GM19193 (cell line): Measurements from ENCODE around the gene NOTCH2.

Experiments
- POLR2A ChIP-seq: IDR thresholded peaks from 4 replicates; pipeline ENCODE4 v1.6.1; 2011; ENCODE audit not compliant: insufficient read depth, insufficient read length; ENCODE audit errors: extremely low read depth

The NOTCH2 gene

GRCh38 chr1:119941392-119941791 lies 128.1 kb downstream of the NOTCH2 start:
- no peak for TF ChIP-seq POLR2A

- TF ChIP-seq POLR2A, result no peak
Measured at GRCh38 chr1:119940697-119941096, 128.8 kb downstream of the NOTCH2 start.

GRCh38 chr1:119937198-119937597 lies 132.3 kb downstream of the NOTCH2 start:
- TF ChIP-seq POLR2A, result no peak

- no peak for TF ChIP-seq POLR2A
Measured at GRCh38 chr1:119935915-119936314, 133.5 kb downstream of the NOTCH2 start.

- TF ChIP-seq POLR2A, result no peak
Measured at GRCh38 chr1:119935373-119935772, 134.1 kb downstream of the NOTCH2 start.

- TF ChIP-seq POLR2A, result no peak
Measured at GRCh38 chr1:119933397-119933796, 136.1 kb downstream of the NOTCH2 start.

- no peak for TF ChIP-seq POLR2A
Measured at GRCh38 chr1:119929643-119930315, 139.7 kb downstream of the NOTCH2 start.

- TF ChIP-seq POLR2A, result no peak
Measured at GRCh38 chr1:119926553-119926952, 142.9 kb downstream of the NOTCH2 start.

GRCh38 chr1:119924948-119925898 lies 144.2 kb downstream of the NOTCH2 start:
- no peak for TF ChIP-seq POLR2A

GRCh38 chr1:119920104-119920968 lies 149.1 kb downstream of the NOTCH2 start:
- no peak for TF ChIP-seq POLR2A

- no peak for TF ChIP-seq POLR2A
Measured at GRCh38 chr1:119919241-119919640, 150.2 kb downstream of the NOTCH2 start.

- no peak for TF ChIP-seq POLR2A
Measured at GRCh38 chr1:119918301-119918700, 151.2 kb downstream of the NOTCH2 start.

GRCh38 chr1:119917304-119918055 lies 152.0 kb downstream of the NOTCH2 start:
- no peak for TF ChIP-seq POLR2A

- no peak for TF ChIP-seq POLR2A
Measured at GRCh38 chr1:119915517-119915916, 153.9 kb downstream of the NOTCH2 start.

GRCh38 chr1:119914071-119914470 lies 155.4 kb downstream of the NOTCH2 start:
- no peak for TF ChIP-seq POLR2A

GRCh38 chr1:119912963-119913362 lies 156.5 kb downstream of the NOTCH2 start:
- TF ChIP-seq POLR2A, result no peak
